ENCODE results near the gene CCDC85C. TPM values are rescaled to one million over a fixed set of nuclear protein-coding genes. Genes with fewer than 3 reads are reported as not detected.
A peak's percentile ranks its signal among the peaks of the same experiment; 100 is the strongest.

Gene CCDC85C
- total RNA-seq, 1 experiment from 2014 or later: 33.2 TPM

- no peak overlapping the region for H2AK5ac ChIP-seq (ENCODE audit: insufficient read length, low read length)
- no peaks in the 10 kb centered on the region for H3K36me3 Mint-ChIP-seq (ENCODE audit: insufficient read depth in 1 of 3, low read depth in 3 of 3)
- H3K79me2 ChIP-seq (ENCODE audit: insufficient read depth, low read length): peaks cover 44% of the 10 kb centered on the region; the same call in 1 of the 2 replicates
- H2BK12ac ChIP-seq (ENCODE audit: insufficient read length, low read depth, low read length): no peak overlapping the region
- WGBS (ENCODE audit: extremely low coverage, insufficient read length, low lambda C conversion rate): no CpG with 5 or more reads among the region's 4 CpGs
- no peak overlapping the region for H4K91ac ChIP-seq (ENCODE audit: insufficient read length, low read depth, low read length)
- no peak overlapping the region for H3K9ac ChIP-seq (ENCODE audit: extremely low read depth, insufficient read length, low read length)
- no peaks in the 10 kb centered on the region for H3K27me3 ChIP-seq (ENCODE audit: insufficient read depth, low read length)
- H3K23me2 ChIP-seq (ENCODE audit: insufficient read length, low read depth, low read length, poor library complexity, severe bottlenecking): peaks cover 11% of the 10 kb centered on the region
- H3K79me1 ChIP-seq (ENCODE audit: insufficient read depth, low read depth, low read length, poor library complexity, severe bottlenecking): peaks cover 10% of the 10 kb centered on the region
- H3K4me2 ChIP-seq (ENCODE audit: insufficient read depth, insufficient read length, low read length): no peak overlapping the region
- DNase-seq: no peak
- no peak overlapping the region for H2BK120ac ChIP-seq (ENCODE audit: low read depth, low read length, poor library complexity, severe bottlenecking)
- H3K27ac ChIP-seq (ENCODE audit: insufficient read length, low read depth, low read length): no peak overlapping the region
- no peak overlapping the region for H4K8ac ChIP-seq (replicated peaks; ENCODE audit: insufficient read length, low read depth, low read length)
- no peak overlapping the region for H3K18ac ChIP-seq (ENCODE audit: insufficient read length, low read depth, low read length)
- no peak overlapping the region for H4K5ac ChIP-seq (ENCODE audit: insufficient read length, low read depth, low read length)
- TF ChIP-seq, protein P1, sequence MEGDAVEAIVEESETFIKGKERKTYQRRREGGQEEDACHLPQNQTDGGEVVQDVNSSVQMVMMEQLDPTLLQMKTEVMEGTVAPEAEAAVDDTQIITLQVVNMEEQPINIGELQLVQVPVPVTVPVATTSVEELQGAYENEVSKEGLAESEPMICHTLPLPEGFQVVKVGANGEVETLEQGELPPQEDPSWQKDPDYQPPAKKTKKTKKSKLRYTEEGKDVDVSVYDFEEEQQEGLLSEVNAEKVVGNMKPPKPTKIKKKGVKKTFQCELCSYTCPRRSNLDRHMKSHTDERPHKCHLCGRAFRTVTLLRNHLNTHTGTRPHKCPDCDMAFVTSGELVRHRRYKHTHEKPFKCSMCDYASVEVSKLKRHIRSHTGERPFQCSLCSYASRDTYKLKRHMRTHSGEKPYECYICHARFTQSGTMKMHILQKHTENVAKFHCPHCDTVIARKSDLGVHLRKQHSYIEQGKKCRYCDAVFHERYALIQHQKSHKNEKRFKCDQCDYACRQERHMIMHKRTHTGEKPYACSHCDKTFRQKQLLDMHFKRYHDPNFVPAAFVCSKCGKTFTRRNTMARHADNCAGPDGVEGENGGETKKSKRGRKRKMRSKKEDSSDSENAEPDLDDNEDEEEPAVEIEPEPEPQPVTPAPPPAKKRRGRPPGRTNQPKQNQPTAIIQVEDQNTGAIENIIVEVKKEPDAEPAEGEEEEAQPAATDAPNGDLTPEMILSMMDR (conservative IDR thresholded peaks at IDR 0.05): no peak
- no peak overlapping the region for H2BK5ac ChIP-seq (ENCODE audit: insufficient read length, low read length)
- no peaks in the 10 kb centered on the region for H3K9me3 Mint-ChIP-seq
- no peaks in the 10 kb centered on the region for H4K20me1 ChIP-seq (ENCODE audit: control insufficient read depth, insufficient read depth, insufficient read length)
- H2AFZ ChIP-seq (ENCODE audit: low read length): no peak overlapping the region
- peak overlapping the region in 1 of 2 experiments; percentile 4; a peak in 1 of 5 replicates for H3K4me3 Mint-ChIP-seq
- H3K23ac ChIP-seq (ENCODE audit: insufficient read length, low read depth, low read length): no peak overlapping the region
- no peak overlapping the region for H3K14ac ChIP-seq (ENCODE audit: insufficient read depth, low read length)
- no peak overlapping the region for H3T11ph ChIP-seq (ENCODE audit: low read length)
- H3K9me3 ChIP-seq (ENCODE audit: control insufficient read depth, low read depth, low read length): no peaks in the 10 kb centered on the region
- H3K27ac Mint-ChIP-seq: no peak overlapping the region; a peak in 1 of 7 replicates
- H3K56ac ChIP-seq (ENCODE audit: insufficient read length, low read depth, low read length): no peak overlapping the region
- peaks cover 30 to 40% of the 10 kb centered on the region in 2 experiments for H3K4me1 Mint-ChIP-seq
- H3K27me3 Mint-ChIP-seq (ENCODE audit: low read depth): no peaks in the 10 kb centered on the region
- peaks cover 4% of the 10 kb centered on the region; the same call in 1 of the 2 replicates for H3K4me1 ChIP-seq (ENCODE audit: insufficient read depth, low read length)
- no peak overlapping the region for H3K4ac ChIP-seq (ENCODE audit: low read depth, low read length)
- no peak overlapping the region for H2BK20ac ChIP-seq (ENCODE audit: low read depth, low read length, poor library complexity, severe bottlenecking)
- no peak overlapping the region for H2BK15ac ChIP-seq (ENCODE audit: low read depth, low read length)
Measured at GRCh38 chr14:99478128-99478527, 125.9 kb downstream of the CCDC85C start.
